Tibial nerve (tissue), 4 donors: ENCODE results near the gene GPR32. TPM values are rescaled to one million over a fixed set of nuclear protein-coding genes. Genes with fewer than 3 reads are reported as not detected.
"Not testable (repeated sequence)": the region's sequence is repeated elsewhere in the genome, so short reads cannot be mapped to it uniquely, and the experiment has no call there.

ENCODE experiments used
- DNase-seq, 2 donors: peaks; one replicate each; pipeline ENCODE4 v3.0.0-alpha.2; 2019; ENCODE audit warnings: low spot score in 2 of 2
- H3K27ac ChIP-seq, 4 donors: fragments of 200-600 bp; sonication (generic) in 3 of 4; one replicate each; pipeline ENCODE4 v1.5.1; 2017 to 2019; ENCODE audit warnings: mild to moderate bottlenecking in 1 of 4
- H3K27me3 ChIP-seq, 2 donors: fragments of 200-600 bp; sonication (generic) in 1 of 2; one replicate each; pipeline versions ENCODE4 v1.5.1 to v1.6.0; 2017 to 2019
- H3K36me3 ChIP-seq, 3 donors: fragments of 200-600 bp; sonication (generic); one replicate each; pipeline ENCODE4 v1.5.1; 2018 to 2019
- H3K4me1 ChIP-seq, 4 donors: fragments of 200-600 bp; sonication (generic) in 3 of 4; one replicate each; pipeline ENCODE4 v1.5.1; 2017 to 2019
- H3K4me3 ChIP-seq, 4 donors: fragments of 200-600 bp; sonication (generic) in 3 of 4; one replicate each; pipeline ENCODE4 v1.5.1; 2017 to 2019; ENCODE audit warnings: mild to moderate bottlenecking in 1 of 4, moderate library complexity in 1 of 4
- H3K9me3 ChIP-seq, 4 donors: fragments of 200-600 bp; sonication (generic) in 3 of 4; one replicate each; pipeline ENCODE4 v1.5.1; 2017 to 2019
- CTCF ChIP-seq, 5 experiments: fragments of 200-600 bp in 3 of 5; fragments of 450-650 bp in 2 of 5; sonication (generic) in 3 of 5; IDR thresholded peaks; one replicate each; pipeline ENCODE4 v1.5.1; 2016 to 2019; ENCODE audit warnings: antibody characterized with exemption in 5 of 5, mild to moderate bottlenecking in 3 of 5, moderate library complexity in 2 of 5
- EP300 ChIP-seq, 2 donors: sonication (generic); formaldehyde crosslinking; IDR thresholded peaks; one replicate each; pipeline ENCODE4 v1.6.1; 2017; ENCODE audit warnings: antibody characterized with exemption in 2 of 2, mild to moderate bottlenecking in 1 of 2
- POLR2A ChIP-seq, 2 donors: fragments of 450-650 bp; IDR thresholded peaks; one replicate each; pipeline ENCODE4 v1.6.1; 2017; ENCODE audit warnings: antibody characterized with exemption in 2 of 2, mild to moderate bottlenecking in 2 of 2, moderate library complexity in 2 of 2
- WGBS, 2 donors: methylation state at CpG; one replicate each; pipeline ENCODE4 v1.1.5; 2018; 5-methylcytosine and 5-hydroxymethylcytosine counted together
- total RNA-seq, 4 donors: library from RNA; depleted of rRNA; stranded (reverse); fragments of >200 nt; gene quantifications; one replicate each; pipeline ENCODE4 v1.1.0, GENCODE V29; 2016

Gene GPR32
- total RNA-seq, 4 donors from 2014 or later: not detected

DNA sequence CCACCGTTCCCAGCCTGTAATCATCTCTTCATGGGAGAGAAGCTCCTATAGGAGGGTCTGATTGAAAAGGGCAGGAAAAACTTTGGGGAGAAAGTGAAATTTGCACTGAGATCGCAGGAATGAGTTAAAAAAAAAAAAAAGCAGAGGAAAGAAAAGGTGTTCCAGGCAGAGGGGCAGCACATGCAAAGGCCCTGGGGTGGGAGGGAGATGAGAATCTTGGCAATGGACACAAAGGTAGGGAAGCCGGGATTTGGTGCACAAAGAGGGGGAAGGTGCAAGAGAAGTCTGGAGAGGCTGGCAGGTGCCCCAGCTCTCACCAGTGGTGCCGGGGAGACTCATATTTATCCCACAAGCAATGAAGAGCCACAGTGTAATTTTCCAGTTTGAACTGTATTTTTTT is 16.4 kb upstream of the GPR32 start:
- no peak for DNase-seq
- no peak overlapping the region for H3K27ac ChIP-seq
- 90% methylated on average over 4 of the region's 4 CpGs for WGBS, 2 donors
- H3K9me3 ChIP-seq: no peaks in the 10 kb centered on the region
- H3K27me3 ChIP-seq: peaks cover 0 to 3% of the 10 kb centered on the region in 2 donors
- TF ChIP-seq CTCF (IDR thresholded peaks at IDR 0.05) (no peak), POLR2A (IDR thresholded peaks at IDR 0.05) (no peak), EP300 (IDR thresholded peaks at IDR 0.05) (no peak)
- H3K4me3 ChIP-seq: no peak overlapping the region
- H3K4me1 ChIP-seq: no peaks in the 10 kb centered on the region
- no peaks in the 10 kb centered on the region for H3K36me3 ChIP-seq

GRCh38 chr19:50756244-50756643 is 14.0 kb upstream of the GPR32 start:
- H3K27me3 ChIP-seq, H3K4me1 ChIP-seq, DNase-seq, H3K27ac ChIP-seq, H3K9me3 ChIP-seq, H3K36me3 ChIP-seq, H3K4me3 ChIP-seq: not testable (repeated sequence)
- WGBS, 2 donors: 69 to 70% methylated on average over 8 of the region's 8 CpGs

- not testable (repeated sequence) for H3K27ac ChIP-seq, H3K9me3 ChIP-seq, H3K27me3 ChIP-seq, DNase-seq, H3K4me3 ChIP-seq, H3K4me1 ChIP-seq, H3K36me3 ChIP-seq
- WGBS, 2 donors: 92 to 93% methylated on average over 3 of the region's 3 CpGs
These were observed 12.6 kb upstream of the GPR32 start for GRCh38 chr19:50757624-50758023.

GRCh38 chr19:50759076-50759475 is 11.2 kb upstream of the GPR32 start:
- H3K9me3 ChIP-seq, DNase-seq, H3K27me3 ChIP-seq, H3K4me1 ChIP-seq, H3K36me3 ChIP-seq, H3K4me3 ChIP-seq, H3K27ac ChIP-seq: not testable (repeated sequence)
- WGBS, 2 donors: 66 to 82% methylated on average over 18 of the region's 18 CpGs

- WGBS, 2 donors: 57 to 81% methylated on average over 4 of the region's 4 CpGs
- no peak overlapping the region for H3K4me3 ChIP-seq
- H3K27me3 ChIP-seq: no peaks in the 10 kb centered on the region
- H3K27ac ChIP-seq: no peak overlapping the region
- no peak for DNase-seq
- no peaks in the 10 kb centered on the region for H3K4me1 ChIP-seq
- TF ChIP-seq CTCF (IDR thresholded peaks at IDR 0.05) (no peak), POLR2A (IDR thresholded peaks at IDR 0.05) (no peak), EP300 (IDR thresholded peaks at IDR 0.05) (no peak)
- no peaks in the 10 kb centered on the region for H3K9me3 ChIP-seq
- H3K36me3 ChIP-seq: no peaks in the 10 kb centered on the region
These were observed 10.4 kb upstream of the GPR32 start for GRCh38 chr19:50759886-50760285.

GRCh38 chr19:50761501-50761900 is 8.8 kb upstream of the GPR32 start:
- H3K9me3 ChIP-seq, H3K4me1 ChIP-seq, DNase-seq, H3K27me3 ChIP-seq, H3K27ac ChIP-seq, H3K4me3 ChIP-seq, H3K36me3 ChIP-seq: not testable (repeated sequence)
- 56 to 62% methylated on average over 3 of the region's 3 CpGs for WGBS, 2 donors

DNA sequence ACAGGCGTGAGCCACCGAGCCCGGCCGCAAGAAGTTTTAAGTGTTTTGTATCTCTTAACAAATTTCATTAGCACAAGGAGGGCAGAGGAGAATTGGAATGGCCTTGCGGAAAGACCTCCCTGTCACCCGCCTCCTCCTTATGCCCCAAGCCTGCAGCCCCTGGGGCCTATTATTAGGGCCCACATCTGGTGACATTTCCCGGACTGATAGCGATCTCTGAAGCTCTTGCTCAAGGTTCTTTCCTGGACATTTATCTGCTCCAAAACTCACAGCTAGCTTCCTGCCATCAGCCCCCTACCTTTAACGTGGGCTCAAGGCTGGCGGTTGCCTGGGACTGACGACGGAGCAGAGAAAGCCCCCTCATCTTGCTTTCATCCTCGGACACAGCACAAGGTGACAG is 6.7 kb upstream of the GPR32 start:
- 71 to 74% methylated on average over 9 of the region's 13 CpGs for WGBS, 2 donors
- not testable (repeated sequence) for H3K4me1 ChIP-seq

DNA sequence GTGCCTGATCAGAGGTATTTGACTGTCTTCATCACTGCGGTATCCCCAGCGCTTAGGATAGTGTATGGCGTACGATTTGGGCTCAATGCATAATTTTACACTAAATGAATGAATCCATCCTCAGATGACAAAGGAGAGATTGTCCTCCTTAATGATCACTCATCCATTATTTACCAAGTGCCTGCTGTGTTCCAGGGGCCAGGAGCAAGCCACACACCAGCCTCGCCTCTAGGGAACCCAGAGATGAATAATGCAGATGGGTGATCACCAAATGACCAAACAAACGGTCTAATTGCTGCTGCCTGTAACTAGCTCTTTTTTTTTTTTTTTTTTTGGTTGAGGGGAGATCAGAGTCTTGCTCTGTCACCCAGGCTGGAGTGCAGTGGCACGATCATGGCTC is 5.9 kb upstream of the GPR32 start:
- no peaks in the 10 kb centered on the region for H3K36me3 ChIP-seq
- no peak overlapping the region for H3K27ac ChIP-seq
- WGBS, 2 donors: 39 to 53% methylated on average over 7 of the region's 7 CpGs
- H3K9me3 ChIP-seq: no peaks in the 10 kb centered on the region
- no peak overlapping the region for H3K4me3 ChIP-seq
- no peak for DNase-seq
- H3K4me1 ChIP-seq: no peaks in the 10 kb centered on the region
- no peak for TF ChIP-seq EP300 (IDR thresholded peaks at IDR 0.05)
- no peak for TF ChIP-seq POLR2A (IDR thresholded peaks at IDR 0.05)
- TF ChIP-seq CTCF (IDR thresholded peaks at IDR 0.05): no peak
- H3K27me3 ChIP-seq: peaks cover 0 to 12% of the 10 kb centered on the region in 2 donors

More for the DNA sequence above, 6.7 kb upstream of the GPR32 start:
- H3K36me3 ChIP-seq, DNase-seq, H3K27ac ChIP-seq, H3K9me3 ChIP-seq, H3K4me3 ChIP-seq, H3K27me3 ChIP-seq: not testable (repeated sequence)

- H3K36me3 ChIP-seq, H3K9me3 ChIP-seq, DNase-seq, H3K4me3 ChIP-seq, H3K27ac ChIP-seq, H3K4me1 ChIP-seq: not testable (repeated sequence)
- 74 to 79% methylated on average over 12 of the region's 12 CpGs for WGBS, 2 donors
- H3K27me3 ChIP-seq: peaks cover 0 to 31% of the 10 kb centered on the region in 2 donors
These were observed 3.5 kb upstream of the GPR32 start for GRCh38 chr19:50766746-50767145.

DNA sequence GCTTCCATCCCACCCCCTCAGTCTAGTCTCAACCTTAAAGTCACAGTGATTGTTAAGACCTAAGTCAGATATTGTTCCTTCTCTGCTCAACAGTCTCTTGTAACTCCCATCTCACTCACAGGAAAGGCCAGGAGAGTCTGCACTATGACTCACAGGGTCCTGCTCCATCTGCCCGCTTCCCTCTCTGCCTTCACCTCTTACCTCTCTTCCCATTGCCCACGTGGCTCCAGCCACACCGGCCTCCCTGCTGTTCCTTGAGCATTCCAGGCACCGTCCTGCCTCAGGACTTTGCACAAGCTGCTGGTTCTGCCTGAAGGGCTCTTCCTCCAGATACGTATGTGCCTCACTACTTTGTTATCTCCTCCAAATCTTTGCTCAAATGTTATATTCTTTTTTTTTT is 3.0 kb upstream of the GPR32 start:
- H3K9me3 ChIP-seq, DNase-seq, H3K4me3 ChIP-seq, H3K27ac ChIP-seq, H3K4me1 ChIP-seq, H3K36me3 ChIP-seq: not testable (repeated sequence)
- H3K27me3 ChIP-seq: peaks cover 0 to 31% of the 10 kb centered on the region in 2 donors
- 36 to 40% methylated on average over 5 of the region's 5 CpGs for WGBS, 2 donors
